HepG2 (cell line): ENCODE measurements around the gene GPR158. TPM values are rescaled to one million over a fixed set of nuclear protein-coding genes. Genes with fewer than 3 reads are reported as not detected.

Experiments
- AHR ChIP-seq: IDR thresholded peaks from 2 replicates; pipeline ENCODE4 v1.6.1; 2018; ENCODE audit warnings: missing genetic modification reagents, missing compliant biosample characterization
- ARNTL ChIP-seq: sonication (generic); formaldehyde crosslinking; IDR thresholded peaks from 2 replicates; pipeline ENCODE4 v1.4.0; 2020; ENCODE audit warnings: mild to moderate bottlenecking, missing genetic modification reagents
- CC2D1A ChIP-seq: sonication (generic); formaldehyde crosslinking; IDR thresholded peaks from 2 replicates; pipeline ENCODE4 v1.8.1; 2023; ENCODE audit warnings: mild to moderate bottlenecking, missing genetic modification reagents
- HNF4A ChIP-seq: sonication (generic); formaldehyde crosslinking; IDR thresholded peaks from 2 replicates; pipeline ENCODE4 v1.4.0; 2020; ENCODE audit warnings: missing genetic modification reagents
- NCOR1 ChIP-seq: fragments of 200-600 bp; sonication (generic); IDR thresholded peaks from 2 replicates; pipeline ENCODE4 v1.7.0; 2017; ENCODE audit warnings: antibody characterized with exemption, low read length, borderline replicate concordance
- SOX6 ChIP-seq, 2 experiments: fragments of 450-650 bp in 1 of 2; sonication (generic) in 1 of 2; formaldehyde crosslinking in 1 of 2; IDR thresholded peaks; 2 replicates each; pipeline versions ENCODE4 v1.4.0 to v1.6.1; 2017 to 2020; ENCODE audit warnings: antibody characterized with exemption in 1 of 2, mild to moderate bottlenecking in 1 of 2, missing genetic modification reagents in 1 of 2
- ZNF17 ChIP-seq: sonication (generic); formaldehyde crosslinking; IDR thresholded peaks from 2 replicates; pipeline ENCODE4 v1.5.0; 2020; ENCODE audit warnings: mild to moderate bottlenecking, missing genetic modification reagents
- ZNF644 ChIP-seq: IDR thresholded peaks from 2 replicates; pipeline ENCODE4 v1.6.1; 2016; ENCODE audit warnings: low read depth
- polyA plus RNA-seq, 8 experiments: library from polyadenylated mRNA; depleted of rRNA in 3 of 8; stranded (reverse) in 7 of 8; unstranded in 1 of 8; fragments of >200 nt; fragmentation: Illumina TruSeq in 4 of 8; extraction: Trizol in 4 of 8; gene quantifications; 2 replicates each; pipeline versions ENCODE4 v1.2.1 to v1.2.3, GENCODE V29; 2011 to 2016; ENCODE audit warnings: low read depth in 4 of 8, missing spikeins in 1 of 8, mixed read lengths in 1 of 8; ENCODE audit not compliant: insufficient read depth in 1 of 8
- total RNA-seq, 5 experiments: library from RNA; depleted of rRNA; stranded (reverse); fragments of >200 nt; fragmentation: Illumina TruSeq; extraction: Trizol; gene quantifications; 2 replicates each; pipeline ENCODE4 v1.2.3, GENCODE V29; 2016; ENCODE audit warnings: low read depth in 1 of 5
- TF ChIP-seq, protein P1 (sequence below), 2 experiments: IDR thresholded peaks; 2 replicates each; pipeline ENCODE4 v1.6.1; 2011 to 2012; ENCODE audit warnings: low read length in 2 of 2, borderline replicate concordance in 1 of 2, low read depth in 1 of 2, mild to moderate bottlenecking in 1 of 2, moderate library complexity in 1 of 2
- TF ChIP-seq, protein P2 (sequence below): sonication (generic); formaldehyde crosslinking; IDR thresholded peaks from 2 replicates; pipeline ENCODE4 v1.5.0; 2020; ENCODE audit warnings: mild to moderate bottlenecking, missing genetic modification reagents

The GPR158 gene
- total and polyA plus RNA-seq, 2 of the 13 experiments (the other 11 are each of a cell fraction or from before 2014, with no cell fraction given): not detected

- TF ChIP-seq, protein P1, sequence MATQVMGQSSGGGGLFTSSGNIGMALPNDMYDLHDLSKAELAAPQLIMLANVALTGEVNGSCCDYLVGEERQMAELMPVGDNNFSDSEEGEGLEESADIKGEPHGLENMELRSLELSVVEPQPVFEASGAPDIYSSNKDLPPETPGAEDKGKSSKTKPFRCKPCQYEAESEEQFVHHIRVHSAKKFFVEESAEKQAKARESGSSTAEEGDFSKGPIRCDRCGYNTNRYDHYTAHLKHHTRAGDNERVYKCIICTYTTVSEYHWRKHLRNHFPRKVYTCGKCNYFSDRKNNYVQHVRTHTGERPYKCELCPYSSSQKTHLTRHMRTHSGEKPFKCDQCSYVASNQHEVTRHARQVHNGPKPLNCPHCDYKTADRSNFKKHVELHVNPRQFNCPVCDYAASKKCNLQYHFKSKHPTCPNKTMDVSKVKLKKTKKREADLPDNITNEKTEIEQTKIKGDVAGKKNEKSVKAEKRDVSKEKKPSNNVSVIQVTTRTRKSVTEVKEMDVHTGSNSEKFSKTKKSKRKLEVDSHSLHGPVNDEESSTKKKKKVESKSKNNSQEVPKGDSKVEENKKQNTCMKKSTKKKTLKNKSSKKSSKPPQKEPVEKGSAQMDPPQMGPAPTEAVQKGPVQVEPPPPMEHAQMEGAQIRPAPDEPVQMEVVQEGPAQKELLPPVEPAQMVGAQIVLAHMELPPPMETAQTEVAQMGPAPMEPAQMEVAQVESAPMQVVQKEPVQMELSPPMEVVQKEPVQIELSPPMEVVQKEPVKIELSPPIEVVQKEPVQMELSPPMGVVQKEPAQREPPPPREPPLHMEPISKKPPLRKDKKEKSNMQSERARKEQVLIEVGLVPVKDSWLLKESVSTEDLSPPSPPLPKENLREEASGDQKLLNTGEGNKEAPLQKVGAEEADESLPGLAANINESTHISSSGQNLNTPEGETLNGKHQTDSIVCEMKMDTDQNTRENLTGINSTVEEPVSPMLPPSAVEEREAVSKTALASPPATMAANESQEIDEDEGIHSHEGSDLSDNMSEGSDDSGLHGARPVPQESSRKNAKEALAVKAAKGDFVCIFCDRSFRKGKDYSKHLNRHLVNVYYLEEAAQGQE (IDR thresholded peaks at IDR 0.05; ENCODE audit: borderline replicate concordance in 1 of 2, low read depth in 1 of 2, low read length in 2 of 2): no peak
- TF ChIP-seq NCOR1 (no peak), ZNF17 (CRISPR knock-in tag) (no peak), SOX6 (IDR thresholded peaks at IDR 0.05) (no peak), SOX6 (CRISPR knock-in tag; IDR thresholded peaks at IDR 0.05) (no peak), HNF4A (no peak), ARNTL (no peak), AHR (CRISPR knock-in tag) (no peak), CC2D1A (CRISPR knock-in tag) (no peak), ZNF644 (CRISPR knock-in tag) (no peak)
- TF ChIP-seq, protein P2, sequence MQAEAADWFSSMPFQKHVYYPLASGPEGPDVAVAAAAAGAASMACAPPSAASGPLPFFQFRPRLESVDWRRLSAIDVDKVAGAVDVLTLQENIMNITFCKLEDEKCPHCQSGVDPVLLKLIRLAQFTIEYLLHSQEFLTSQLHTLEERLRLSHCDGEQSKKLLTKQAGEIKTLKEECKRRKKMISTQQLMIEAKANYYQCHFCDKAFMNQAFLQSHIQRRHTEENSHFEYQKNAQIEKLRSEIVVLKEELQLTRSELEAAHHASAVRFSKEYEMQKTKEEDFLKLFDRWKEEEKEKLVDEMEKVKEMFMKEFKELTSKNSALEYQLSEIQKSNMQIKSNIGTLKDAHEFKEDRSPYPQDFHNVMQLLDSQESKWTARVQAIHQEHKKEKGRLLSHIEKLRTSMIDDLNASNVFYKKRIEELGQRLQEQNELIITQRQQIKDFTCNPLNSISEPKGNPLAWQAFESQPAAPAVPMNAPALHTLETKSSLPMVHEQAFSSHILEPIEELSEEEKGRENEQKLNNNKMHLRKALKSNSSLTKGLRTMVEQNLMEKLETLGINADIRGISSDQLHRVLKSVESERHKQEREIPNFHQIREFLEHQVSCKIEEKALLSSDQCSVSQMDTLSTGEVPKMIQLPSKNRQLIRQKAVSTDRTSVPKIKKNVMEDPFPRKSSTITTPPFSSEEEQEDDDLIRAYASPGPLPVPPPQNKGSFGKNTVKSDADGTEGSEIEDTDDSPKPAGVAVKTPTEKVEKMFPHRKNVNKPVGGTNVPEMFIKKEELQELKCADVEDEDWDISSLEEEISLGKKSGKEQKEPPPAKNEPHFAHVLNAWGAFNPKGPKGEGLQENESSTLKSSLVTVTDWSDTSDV (CRISPR knock-in tag): no peak
Observed at GRCh38 chr10:25297466-25297865, 122.7 kb downstream of the GPR158 start (continued).
